GM19438 (cell line): ENCODE data around the gene ACCSL.

Experiments used
- ATAC-seq: cut with Tn5 transposase; IDR thresholded peaks from one replicate; pipeline ENCODE4 v1.9.1; 2021; ENCODE audit warnings: low read depth; ENCODE audit not compliant: unreplicated experiment

ACCSL gene

GRCh38 chr11:44017443-44018126 lies 30.2 kb upstream of the ACCSL start:
- no peak for ATAC-seq

GRCh38 chr11:44018127-44018521 lies 29.7 kb upstream of the ACCSL start:
- no peak for ATAC-seq

- no peak for ATAC-seq
Measured at GRCh38 chr11:44018829-44019228, 29.0 kb upstream of the ACCSL start.

GRCh38 chr11:44024977-44025376 lies 22.8 kb upstream of the ACCSL start:
- ATAC-seq = no peak

GRCh38 chr11:44025727-44026126 lies 22.1 kb upstream of the ACCSL start:
- no peak for ATAC-seq

GRCh38 chr11:44028401-44028800 lies 19.4 kb upstream of the ACCSL start:
- ATAC-seq = no peak

- ATAC-seq = no peak
Measured at GRCh38 chr11:44028816-44029506, 18.8 kb upstream of the ACCSL start.

GRCh38 chr11:44029507-44029845 lies 18.3 kb upstream of the ACCSL start:
- ATAC-seq = no peak

- ATAC-seq = no peak
Measured at GRCh38 chr11:44029977-44030911, 17.5 kb upstream of the ACCSL start.

GRCh38 chr11:44030996-44031395 lies 16.8 kb upstream of the ACCSL start:
- ATAC-seq = no peak

GRCh38 chr11:44031549-44031948 lies 16.2 kb upstream of the ACCSL start:
- ATAC-seq = no peak

- ATAC-seq = no peak
Measured at GRCh38 chr11:44032299-44033085, 15.3 kb upstream of the ACCSL start.

- ATAC-seq = no peak
Measured at GRCh38 chr11:44033411-44033850, 14.3 kb upstream of the ACCSL start.

GRCh38 chr11:44033856-44034255 lies 13.9 kb upstream of the ACCSL start:
- no peak for ATAC-seq

- no peak for ATAC-seq
Measured at GRCh38 chr11:44034639-44035038, 13.1 kb upstream of the ACCSL start.

- peak; percentile 73 for ATAC-seq
Measured at GRCh38 chr11:44036811-44037657, 10.7 kb upstream of the ACCSL start.

GRCh38 chr11:44037658-44037998 lies 10.2 kb upstream of the ACCSL start:
- no peak for ATAC-seq

- no peak for ATAC-seq
Measured at GRCh38 chr11:44043157-44043556, 4.6 kb upstream of the ACCSL start.

GRCh38 chr11:44046182-44046581 lies 1.6 kb upstream of the ACCSL start:
- ATAC-seq = no peak

GRCh38 chr11:44047298-44047697 lies 483 bp upstream of the ACCSL start:
- ATAC-seq = no peak
